HG03460 (cell line): ENCODE measurements around the gene RXRA.
"Not testable (repeated sequence)": the region's sequence is repeated elsewhere in the genome, so short reads cannot be mapped to it uniquely, and the experiment has no call there.

ENCODE experiments used
- ATAC-seq: cut with Tn5 transposase; IDR thresholded peaks from one replicate; pipeline ENCODE4 v1.9.1; 2021; ENCODE audit not compliant: unreplicated experiment

Gene RXRA

DNA sequence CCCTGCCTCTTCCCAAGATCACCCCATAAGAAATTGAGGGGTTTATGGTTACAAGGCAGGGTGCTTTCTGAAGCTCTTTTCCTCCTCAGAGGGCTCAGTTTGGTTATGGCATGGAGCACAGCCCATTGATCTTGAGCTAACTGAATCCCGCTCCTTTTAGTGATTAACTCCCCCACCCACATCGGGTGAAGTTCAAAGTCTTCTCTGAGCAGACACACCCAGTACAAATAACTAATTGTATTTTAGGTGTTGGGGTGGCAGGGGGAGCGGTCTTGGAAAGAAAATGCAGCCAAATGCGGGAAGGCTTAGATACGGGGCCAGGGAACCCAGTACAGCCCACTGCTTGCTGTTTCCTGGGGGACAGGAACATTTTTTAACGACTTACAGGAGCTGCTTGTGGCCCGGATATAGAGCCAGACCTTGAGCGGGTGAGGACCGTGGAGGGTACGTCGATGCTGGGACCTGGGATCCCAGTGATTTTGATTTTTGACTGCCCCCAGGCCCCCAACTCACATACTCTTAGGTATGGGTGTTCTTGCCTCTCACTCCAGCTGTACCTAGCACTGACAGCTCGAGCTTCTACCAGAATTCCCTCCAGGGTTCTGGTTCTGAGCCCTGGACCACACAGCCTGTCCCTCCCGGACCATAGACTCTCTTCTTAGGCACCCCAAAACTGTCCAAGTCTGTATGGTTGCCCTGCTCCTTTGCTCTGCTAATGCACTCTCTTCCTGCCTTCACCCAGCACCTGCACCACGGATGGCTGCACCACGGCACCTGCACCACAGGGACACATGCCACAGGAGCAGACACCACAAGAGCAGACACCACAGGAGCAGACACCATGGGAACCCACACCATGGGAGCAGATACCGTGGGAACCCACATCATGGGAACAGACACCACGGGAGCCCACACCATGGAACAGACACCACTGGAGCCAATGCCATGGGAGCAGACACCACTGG lies 18.3 kb upstream of the RXRA start:
- no peak for ATAC-seq

DNA sequence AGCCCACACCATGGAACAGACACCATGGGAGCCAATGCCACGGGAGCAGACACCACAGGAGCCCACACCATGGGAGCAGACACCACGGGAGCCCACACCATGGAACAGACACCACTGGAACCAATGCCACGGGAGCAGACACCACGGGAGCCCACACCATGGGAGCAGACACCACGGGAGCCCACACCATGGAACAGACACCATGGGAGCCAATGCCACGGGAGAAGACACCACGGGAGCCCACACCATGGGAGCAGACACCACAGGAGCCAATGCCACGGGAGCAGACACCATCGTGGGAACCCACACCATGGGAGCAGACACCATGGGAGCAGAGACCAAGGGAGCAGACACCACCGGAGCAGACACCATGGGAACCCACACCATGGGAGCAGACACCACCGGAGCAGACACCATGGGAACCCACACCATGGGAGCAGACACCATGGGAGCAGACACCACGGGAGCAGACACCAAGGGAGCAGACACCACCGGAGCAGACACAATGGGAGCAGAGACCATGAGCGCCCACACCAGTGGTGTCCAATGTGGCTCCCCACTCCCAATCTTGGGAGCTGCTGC lies 17.5 kb upstream of the RXRA start:
- ATAC-seq: not testable (repeated sequence)

DNA sequence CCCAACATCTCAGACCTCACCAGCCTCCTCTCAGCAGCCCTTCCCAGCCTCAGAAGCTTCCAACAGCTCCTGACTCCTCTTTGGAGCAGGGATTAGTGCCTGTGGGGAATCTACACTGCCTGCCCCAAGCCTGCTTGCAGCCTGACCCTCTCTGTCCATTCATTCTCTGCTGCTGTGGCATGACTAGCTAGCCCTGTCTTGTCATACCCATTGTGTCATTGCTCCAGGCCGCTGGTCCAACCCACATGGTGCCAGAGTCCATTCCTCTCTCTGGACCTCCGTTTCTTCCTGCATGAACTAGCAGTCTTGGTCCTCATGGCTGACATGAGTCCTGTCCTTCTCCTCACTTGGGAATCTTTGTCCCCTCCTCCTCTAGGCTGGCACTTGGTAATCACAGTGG lies 12.8 kb upstream of the RXRA start:
- no peak for ATAC-seq

DNA sequence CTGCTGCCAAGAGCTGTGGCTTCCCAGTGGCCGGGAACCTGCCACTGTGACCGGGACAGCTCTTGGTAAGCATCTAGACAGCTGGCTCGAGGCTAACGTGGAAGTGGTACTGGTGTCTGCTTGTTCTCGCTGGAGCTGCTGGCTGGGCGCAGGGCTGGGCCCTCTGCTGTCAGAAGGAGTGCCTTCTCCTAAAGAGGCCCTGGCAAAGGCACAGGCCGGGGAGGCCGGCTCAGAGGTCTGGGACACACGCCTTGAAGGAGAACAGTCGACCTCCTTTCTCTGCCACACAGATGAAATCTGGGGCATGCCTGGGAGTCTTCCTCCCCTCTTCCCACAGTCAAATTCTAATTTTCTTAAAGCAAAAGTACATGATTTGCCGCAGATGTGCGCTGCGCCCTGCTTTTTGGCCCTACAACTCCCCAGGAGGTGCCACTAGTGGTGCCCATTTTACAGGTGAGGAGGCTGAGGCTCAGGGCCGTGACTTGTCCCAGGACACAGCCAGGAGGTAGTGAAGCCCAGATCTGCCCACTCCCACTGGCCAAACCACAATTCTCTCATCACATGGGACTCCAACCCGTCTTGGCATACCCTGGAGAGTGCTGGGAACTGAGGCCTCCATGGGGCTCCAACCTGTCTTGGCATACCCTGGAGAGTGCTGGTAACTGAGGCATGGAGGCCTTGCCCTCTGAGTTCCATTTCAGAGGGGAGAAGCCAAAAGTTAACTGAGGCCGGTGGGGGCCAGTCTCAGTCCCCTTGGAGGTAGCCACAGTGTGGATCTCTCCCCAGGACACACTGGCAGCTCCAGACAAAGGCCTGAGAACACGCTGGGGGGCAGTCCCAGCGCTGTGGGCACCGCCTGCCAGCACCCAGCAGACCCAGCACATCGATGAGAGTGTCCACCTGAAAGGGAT lies 12.0 kb upstream of the RXRA start:
- no peak for ATAC-seq

DNA sequence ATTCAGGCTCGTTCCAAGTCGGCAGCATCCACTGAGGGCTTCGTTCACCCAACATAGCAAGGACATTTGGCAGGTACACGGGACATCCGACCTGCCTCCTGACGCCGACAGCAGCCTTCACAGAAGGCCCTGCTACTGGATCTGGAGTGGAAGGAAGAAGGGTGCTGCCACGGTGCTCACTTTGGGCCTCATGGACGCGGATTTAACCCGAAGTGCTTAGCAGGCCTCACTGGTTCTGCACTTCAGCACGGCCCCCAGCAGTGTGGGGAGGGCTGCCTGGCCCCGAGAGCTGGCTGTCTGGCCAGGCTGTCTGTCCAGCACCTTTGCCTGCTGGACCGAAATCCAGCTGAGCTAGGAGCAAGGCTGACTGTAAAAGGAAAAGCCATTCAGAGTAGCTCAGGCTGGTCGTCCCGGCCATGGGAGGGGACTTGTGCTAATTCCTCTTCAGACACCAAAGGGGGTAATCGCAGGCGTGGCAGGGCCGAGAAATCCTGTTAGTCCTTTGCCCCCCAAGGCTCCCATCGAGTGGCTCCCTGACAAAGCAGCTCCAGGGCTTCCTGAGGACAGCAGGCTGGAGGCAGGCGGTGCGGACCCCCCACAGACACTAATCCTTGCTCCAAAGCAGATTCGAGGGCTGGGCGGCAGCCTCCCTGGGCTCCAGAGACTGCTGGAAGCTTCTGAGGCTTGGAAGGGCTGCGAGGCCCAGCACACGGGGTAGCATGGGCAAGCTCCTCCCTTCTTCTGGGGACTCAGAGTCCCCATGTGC lies 11.1 kb upstream of the RXRA start:
- no peak for ATAC-seq

DNA sequence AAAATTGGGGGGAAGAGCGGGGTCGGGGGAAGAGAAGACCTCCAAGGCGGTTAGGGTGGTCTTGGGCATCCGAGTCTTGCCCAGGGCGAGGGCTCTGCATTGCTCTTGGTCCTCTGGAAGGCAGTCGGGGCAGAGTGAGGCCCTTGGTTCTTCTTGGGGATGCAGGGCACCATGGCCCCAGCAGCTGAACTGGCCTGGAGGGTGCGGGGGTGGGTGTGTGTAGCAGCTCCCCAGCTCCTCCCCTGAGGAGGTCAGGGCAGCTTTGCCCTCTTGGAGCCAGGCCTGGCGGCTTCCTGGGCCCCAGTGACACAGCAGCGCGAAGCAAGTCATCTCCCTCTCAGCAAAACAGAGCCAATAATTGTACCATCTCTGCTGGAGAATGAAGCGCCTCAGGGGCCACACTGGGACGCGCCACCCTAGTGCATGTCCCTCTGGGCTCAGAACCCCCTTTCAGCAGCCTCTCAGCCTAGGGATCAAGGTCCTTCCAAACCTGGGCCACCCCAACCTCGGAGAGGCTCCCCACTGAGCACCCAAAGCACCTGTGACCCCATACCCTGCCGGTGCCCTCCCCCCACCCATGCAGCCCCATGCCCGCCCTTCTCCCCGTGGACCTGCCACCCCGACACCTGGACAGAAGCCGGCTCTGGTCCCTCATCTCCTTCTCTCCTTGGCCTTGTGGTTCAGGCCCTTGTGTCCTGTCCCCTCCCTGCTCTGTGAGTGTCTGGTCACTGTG lies 10.4 kb upstream of the RXRA start:
- no peak for ATAC-seq

DNA sequence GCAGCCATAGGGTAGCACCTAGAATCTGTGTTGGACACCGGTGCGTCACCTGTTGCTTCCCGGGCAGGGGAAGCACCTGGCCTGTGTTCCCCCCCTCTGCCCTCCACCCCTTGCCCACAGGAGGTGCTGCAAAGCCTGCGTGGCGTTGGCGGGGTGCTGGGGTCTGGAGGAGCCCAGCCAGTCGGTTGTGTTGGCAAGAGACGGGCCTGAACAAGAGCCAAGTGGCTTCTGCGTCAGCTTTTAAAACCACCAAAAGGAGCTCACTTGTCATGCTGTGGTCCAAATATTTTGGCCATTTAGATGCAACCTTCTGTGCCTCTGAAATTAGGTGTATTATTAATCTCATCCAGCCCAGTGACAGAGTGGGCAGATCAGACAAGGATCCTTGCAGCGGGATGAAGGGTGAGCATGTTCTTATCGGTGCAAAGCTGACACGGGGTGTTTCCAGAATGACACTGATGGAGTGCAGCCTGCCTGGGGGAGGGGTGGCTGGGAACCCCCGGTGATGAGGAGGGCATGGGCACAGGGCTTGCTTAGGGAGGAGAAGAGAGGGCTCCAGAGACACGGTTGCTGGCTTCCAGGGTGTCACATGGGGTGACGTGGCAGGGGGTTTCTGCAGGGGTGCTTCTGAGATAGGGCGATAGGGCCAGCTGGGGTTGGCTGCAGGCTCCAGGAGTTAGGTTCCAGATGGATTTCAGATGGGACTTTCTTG lies 9.7 kb upstream of the RXRA start:
- ATAC-seq: no peak

DNA sequence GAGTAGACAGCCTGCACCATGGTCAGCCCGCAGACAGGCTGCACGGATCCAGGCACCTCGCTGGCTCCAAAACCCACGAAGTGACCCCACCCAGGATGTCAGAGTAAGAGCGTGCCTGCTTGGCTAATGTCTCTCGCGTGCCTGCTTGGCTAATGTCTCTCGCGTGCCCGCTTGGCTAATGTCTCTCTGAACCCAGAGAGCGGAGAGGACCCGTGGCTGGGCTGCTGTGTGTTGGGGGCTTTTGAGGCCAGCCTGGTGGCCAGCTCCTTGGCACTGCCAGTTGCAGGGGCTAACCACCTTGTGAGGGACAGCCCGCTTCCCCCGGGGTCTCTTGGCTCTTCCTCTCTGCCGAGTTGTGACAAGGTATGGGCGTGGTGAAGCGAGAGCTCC lies 8.9 kb upstream of the RXRA start:
- ATAC-seq: no peak

DNA sequence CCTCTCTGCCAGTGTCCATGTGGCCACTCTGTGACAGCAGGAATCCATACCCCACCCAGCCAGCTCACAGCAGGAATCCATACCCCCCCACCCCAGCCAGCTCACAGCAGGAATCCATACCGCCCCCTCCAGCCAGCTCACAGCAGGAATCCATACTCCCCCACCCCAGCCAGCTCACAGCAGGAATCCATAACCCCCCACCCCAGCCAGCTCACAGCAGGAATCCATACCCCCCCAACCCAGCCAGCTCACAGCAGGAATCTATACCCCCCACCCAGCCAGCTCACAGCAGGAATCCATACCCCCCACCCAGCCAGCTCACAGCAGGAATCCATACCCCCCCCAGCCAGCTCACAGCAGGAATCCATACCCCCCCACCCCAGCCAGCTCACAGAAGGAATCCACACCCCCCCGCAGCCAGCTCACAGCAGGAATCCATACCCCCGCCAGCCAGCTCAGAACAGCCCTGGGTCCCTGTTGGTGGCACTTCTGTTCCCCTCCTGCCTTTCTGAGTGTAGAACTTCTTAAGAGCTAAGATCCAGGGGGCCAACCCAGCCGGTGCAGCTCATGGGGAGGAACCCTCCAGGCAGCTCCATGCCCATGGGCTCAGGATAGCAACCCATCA lies 8.4 kb upstream of the RXRA start:
- no peak for ATAC-seq

DNA sequence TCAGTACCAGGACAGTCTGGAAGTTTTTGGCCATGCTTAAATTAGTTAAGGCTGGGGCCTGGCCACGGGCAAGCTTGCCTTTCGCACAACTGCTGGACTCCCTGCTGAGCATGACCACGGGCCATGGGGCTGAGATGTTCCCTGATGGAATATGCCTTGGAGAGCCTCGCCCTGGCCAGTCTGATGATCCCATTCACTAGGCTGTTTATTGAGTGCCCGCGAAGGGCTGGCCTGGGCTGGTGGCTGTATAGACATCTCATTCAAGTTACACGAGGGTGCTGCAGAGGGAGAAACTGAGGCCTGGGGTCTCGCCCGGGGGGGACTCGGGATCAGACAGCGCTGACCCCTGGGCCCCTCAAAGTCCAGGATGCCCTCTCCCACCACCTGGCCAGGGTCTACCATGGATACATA lies 7.8 kb upstream of the RXRA start:
- no peak for ATAC-seq

DNA sequence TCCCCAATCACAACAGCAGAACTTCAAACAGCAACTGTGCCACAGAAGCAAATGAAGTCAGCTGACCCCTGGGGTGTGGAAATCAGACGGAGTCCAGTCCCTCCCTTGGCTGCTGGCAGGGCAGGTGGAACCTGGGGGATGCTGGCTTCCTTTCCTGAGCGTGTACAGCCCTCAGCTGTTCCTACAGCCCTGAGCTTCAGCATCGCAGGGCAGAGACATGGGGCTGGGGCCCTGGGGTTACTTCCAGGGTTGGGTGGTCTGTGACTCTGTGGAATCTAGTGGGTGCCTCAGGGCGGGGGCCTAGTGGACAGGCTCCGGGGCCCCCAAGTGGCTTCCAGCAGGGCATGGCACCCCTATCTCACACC lies 7.3 kb upstream of the RXRA start:
- ATAC-seq: no peak

DNA sequence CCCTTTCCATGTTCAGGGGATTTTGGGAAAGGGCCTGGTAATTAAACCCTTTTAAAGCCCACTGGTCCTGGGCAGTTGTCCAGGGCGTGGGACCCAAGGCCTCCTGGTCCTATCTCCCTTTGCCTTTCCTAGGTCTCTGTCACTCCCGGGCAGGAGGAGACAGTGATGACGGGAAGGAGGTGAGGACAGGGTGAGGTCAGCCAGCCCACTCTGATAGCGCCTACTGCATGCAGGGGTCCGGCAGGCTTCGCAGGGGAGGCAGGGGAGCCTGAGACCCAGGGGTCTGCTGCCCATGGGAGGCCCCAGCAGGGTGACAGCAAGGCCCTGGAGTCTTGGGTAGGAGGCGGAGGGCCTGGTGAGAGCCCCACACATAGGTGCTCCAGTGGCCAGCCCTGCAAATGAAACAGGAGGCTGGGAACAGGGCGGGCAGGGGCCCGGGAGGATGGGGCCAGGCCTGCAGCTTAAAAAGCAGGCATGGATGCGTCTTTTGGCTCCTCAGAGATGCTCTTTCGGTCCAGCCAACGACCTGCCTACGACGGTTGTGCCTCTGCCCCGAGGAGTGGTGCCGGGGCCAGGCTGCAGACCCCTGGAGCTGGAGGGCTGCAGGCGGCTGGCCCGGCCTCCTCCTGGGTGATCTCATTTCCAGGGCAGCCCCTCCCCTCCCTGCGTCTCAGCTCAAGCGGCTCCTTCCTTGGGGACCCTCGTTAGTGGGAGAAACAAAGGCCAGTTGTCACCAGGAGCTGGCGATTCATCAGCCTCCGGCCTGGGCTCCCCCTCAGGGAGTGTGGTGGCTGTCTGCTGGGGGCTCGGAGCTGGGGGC lies 6.7 kb upstream of the RXRA start:
- ATAC-seq: no peak

DNA sequence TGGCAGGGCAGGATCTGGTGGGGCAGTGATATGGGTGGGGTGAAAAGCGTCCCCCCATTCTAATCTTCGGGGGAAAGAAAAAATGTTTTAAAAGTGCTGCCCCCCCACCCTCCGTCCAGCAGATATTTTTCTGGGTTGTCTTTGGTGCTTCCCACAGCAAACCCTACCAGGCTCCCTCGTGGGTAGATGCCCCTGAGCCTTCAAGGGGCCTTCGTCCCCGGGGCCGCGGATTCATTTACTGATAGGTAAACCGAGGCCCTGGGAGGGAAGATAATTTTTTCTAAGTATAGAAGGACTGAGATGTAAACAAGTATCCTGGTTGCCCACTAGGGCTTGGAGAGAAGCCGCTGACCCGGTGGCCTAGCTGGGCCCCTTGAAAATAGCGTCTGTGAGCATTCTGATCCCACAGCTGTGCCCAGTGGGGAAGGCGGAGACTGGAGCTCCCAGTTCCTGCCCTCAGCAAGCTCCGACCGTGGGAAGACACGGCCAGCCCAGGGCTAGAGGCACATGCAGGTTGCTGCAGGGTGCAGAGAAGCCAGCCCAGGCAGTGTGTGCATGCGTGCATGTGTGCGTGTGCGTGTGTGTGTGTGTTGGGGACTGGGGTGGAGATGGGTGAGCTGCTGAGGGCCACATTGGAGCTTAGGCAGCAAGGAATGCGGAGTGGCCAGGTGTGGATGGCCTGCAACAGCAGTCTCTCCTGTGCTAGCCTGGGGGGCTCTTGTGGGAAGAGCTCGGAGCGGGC lies 6.0 kb upstream of the RXRA start:
- no peak for ATAC-seq

DNA sequence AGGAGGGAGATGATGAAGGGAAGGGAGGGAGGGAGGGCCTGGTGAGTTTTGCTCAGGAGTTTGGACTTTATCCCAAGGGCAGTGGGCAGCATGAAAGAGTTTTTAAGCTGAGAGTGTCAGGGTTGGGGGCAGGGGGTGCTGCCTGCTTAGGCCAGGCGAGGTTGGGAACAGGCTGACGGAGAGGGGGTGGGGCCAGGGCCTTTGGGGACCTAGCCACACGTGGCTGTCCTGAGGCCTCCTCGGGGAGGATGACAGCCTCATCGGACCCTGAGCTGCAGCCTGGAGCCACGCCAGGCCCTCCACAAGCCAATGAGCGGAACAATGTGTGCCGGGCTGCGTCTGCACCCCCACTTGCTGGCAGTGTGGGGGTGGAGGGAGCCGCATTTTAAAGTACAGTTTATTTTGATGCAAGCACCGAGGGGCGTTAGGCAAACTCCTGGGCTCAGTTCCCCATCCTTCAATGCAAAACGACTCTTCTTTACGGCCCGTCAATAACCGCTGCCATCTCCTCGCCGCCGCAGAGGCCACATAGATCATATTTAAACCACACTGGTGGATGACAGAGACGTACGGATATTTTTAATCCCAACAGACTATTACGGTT lies 5.3 kb upstream of the RXRA start:
- ATAC-seq: no peak

DNA sequence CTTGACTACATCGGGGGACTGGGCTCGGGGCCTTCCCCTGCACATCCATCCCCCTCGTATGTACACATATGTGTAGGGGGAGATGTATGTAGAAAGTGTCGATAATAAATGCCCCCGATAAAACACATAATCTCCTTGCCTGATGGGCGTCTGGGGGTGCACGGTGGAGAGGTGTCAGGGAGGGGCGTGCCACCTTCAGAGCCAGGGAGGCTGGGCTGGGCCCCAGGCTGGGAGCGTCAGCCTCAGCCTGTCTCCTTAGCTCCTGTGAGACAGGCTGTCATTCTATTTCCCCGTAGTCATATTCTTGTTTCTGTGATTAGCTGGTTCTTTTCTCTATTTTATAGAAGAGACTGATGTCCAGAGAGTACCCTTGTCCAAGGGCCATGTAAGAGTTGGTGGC lies 4.7 kb upstream of the RXRA start:
- no peak for ATAC-seq

DNA sequence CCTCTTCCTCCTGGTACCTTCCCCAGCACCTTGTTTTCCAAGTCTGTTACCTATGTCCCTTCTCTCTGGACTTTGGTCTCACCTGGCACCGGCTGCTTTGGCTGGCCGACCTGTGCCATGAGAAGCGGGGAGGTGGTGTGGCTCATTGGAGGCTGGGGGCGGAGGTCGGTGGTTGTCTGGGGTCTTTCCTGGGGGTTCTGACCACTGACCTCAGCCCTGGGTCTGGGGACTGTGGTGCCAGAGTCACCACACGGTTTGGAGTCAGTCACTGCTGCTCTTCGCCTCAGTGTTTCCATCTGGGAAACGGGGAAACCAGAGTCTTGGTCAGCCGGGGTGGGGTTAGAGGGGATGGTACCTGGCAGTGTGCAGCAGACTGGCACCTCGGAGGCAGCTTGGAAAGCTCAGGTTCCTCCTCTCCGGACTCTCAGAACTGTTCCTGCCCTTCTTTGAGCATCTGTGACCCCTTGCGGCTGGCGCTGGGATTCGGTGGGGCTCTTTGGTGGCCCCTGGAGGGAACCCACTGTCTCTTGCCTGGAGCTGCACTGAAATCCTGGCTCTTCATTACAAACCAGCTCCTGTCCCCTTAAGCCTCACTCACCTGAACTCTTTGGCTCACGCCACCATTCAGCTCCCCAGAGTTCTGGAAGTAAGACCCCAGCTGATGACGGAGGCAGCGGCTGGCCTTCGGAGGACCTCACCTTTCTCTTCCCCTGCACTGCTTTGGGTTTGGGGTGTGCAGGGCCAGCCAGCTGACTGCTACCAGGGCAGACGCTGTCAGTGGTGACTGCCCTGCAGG lies 4.1 kb upstream of the RXRA start:
- ATAC-seq: no peak
